ENCODE measurements around the gene PDZD4. TPM values are rescaled to one million over a fixed set of nuclear protein-coding genes. Genes with fewer than 3 reads are reported as not detected.

PDZD4 gene
- total RNA-seq, 1 donor from 2014 or later, result 4.8 TPM

DNA sequence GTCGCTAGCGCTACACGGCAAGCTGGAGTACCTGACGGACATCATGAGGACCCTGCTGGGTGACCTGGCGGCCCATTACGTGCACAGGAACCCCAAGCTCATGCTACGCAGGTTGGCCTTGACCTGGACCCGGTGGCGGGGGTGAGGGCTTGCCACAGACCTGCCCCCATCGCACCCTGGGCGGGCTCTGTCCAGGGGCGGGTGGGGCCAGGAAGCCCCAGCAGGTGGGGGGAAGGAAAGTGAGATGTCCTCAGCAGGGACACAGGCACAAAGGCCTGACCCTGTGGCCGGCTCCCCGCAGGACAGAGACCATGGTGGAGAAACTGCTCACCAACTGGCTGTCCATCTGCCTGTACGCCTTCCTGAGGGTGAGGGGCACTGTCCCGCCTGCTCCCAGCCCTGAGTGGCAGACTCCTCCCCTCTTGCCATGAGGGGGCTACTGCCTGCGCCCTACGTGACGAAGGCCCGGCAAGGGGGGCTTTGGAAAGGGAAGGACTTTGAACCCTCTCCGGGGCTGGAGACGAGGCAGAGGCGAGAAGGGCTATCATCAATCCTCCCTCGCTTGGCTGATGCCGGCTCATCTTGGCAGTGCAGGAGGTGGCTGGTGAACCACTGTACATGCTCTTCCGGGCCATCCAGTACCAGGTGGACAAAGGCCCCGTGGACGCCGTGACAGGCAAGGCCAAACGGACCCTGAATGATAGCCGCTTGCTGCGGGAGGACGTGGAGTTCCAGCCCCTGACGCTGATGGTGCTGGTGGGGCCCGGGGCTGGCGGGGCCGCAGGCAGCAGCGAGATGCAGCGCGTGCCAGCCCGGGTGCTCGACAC lies 54.8 kb downstream of the PDZD4 start:
- Mint-ChIP-seq H3K4me3 (ENCODE audit: low read depth) (no peak overlapping the region), H3K27me3 (no peaks in the 10 kb centered on the region), H3K27ac (no peak overlapping the region), H3K4me1 (ENCODE audit: low read depth) (no peaks in the 10 kb centered on the region), H3K9me3 (ENCODE audit: low read depth) (no peaks in the 10 kb centered on the region), H3K36me3 (ENCODE audit: insufficient read depth) (no peaks in the 10 kb centered on the region)
- TF ChIP-seq CTCF (IDR thresholded peaks at IDR 0.05; ENCODE audit: unreplicated experiment), result no peak
- DNase-seq (ENCODE audit: low spot score, unreplicated experiment), result no peak

DNA sequence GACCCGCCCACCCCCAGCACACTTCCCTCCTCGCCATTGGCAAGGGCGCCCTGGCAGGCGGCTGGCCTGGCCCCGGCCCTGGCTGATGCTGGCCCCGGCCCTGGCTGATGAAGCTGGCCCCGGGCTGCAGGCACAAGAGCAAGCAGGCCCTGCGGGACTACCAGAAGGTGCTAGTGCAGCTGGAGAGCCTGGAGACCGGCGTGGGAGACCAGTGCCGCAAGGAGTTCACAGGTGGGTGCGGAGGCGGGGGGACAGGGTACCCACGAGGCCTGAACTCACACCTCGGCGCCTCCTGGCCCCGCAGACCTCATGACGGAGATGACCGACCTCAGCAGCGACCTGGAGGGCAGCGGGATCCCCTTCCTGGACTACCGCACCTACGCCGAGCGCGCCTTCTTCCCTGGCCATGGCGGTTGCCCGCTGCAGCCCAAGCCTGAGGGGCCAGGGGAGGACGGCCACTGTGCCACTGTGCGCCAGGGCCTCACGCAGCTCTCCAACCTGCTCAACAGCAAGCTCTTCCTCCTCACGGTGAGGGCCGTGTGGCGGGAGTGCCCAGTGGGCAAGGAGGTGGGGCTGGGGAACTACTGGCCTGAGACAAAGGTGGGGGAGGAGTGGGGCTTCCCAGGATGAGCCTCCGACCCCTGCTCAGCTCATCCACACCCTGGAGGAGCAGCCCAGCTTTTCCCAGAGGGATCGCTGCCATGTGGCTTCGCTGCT lies 55.6 kb downstream of the PDZD4 start:
- H3K4me1 Mint-ChIP-seq (ENCODE audit: low read depth), result no peaks in the 10 kb centered on the region
- no peak overlapping the region for H3K27ac Mint-ChIP-seq
- no peaks in the 10 kb centered on the region for H3K36me3 Mint-ChIP-seq (ENCODE audit: insufficient read depth)
- H3K9me3 Mint-ChIP-seq (ENCODE audit: low read depth), result no peaks in the 10 kb centered on the region
- H3K4me3 Mint-ChIP-seq (ENCODE audit: low read depth), result no peak overlapping the region
- TF ChIP-seq CTCF (IDR thresholded peaks at IDR 0.05; ENCODE audit: unreplicated experiment), result no peak
- H3K27me3 Mint-ChIP-seq, result no peaks in the 10 kb centered on the region
- no peak for DNase-seq (ENCODE audit: low spot score, unreplicated experiment)

GRCh38 chrX:153773741-153774575 lies 56.4 kb downstream of the PDZD4 start:
- no peak for TF ChIP-seq CTCF (IDR thresholded peaks at IDR 0.05; ENCODE audit: unreplicated experiment)
- H3K36me3 Mint-ChIP-seq (ENCODE audit: insufficient read depth), result no peaks in the 10 kb centered on the region
- no peak overlapping the region for H3K4me3 Mint-ChIP-seq (ENCODE audit: low read depth)
- H3K9me3 Mint-ChIP-seq (ENCODE audit: low read depth), result no peaks in the 10 kb centered on the region
- no peaks in the 10 kb centered on the region for H3K27me3 Mint-ChIP-seq
- no peaks in the 10 kb centered on the region for H3K4me1 Mint-ChIP-seq (ENCODE audit: low read depth)
- DNase-seq (ENCODE audit: low spot score, unreplicated experiment), result no peak
- no peak overlapping the region for H3K27ac Mint-ChIP-seq

GRCh38 chrX:153773218-153773611 lies 57.1 kb downstream of the PDZD4 start:
- Mint-ChIP-seq H3K27me3 (no peaks in the 10 kb centered on the region), H3K4me3 (ENCODE audit: low read depth) (no peak overlapping the region), H3K36me3 (ENCODE audit: insufficient read depth) (no peaks in the 10 kb centered on the region), H3K9me3 (ENCODE audit: low read depth) (no peaks in the 10 kb centered on the region), H3K27ac (no peak overlapping the region), H3K4me1 (ENCODE audit: low read depth) (no peaks in the 10 kb centered on the region)
- no peak for DNase-seq (ENCODE audit: low spot score, unreplicated experiment)
- no peak for TF ChIP-seq CTCF (IDR thresholded peaks at IDR 0.05; ENCODE audit: unreplicated experiment)
